ENCODE results near the gene MICAL3.

DNA sequence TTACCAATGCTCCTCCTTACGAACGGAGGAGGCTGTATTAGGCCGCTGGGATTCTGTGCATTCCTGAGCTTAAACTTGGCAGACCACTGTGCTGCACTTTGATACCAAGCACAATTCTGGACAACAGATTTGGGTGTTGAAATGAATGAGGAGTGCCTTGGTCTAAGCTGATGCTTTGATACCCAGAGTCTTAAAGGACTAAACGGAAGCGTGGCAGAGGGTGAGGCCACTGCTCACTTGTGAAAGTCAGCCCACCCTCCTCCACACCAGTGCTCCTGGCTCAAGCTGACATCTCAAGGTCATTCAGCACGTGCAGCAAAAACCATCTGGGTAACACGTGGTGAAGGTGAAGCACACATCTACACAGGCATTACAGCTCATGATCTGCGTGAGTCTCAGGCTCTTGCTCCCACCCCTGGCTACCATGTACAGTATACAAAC lies 85.9 kb downstream of the MICAL3 start:
- TF ChIP-seq EZH2 (IDR thresholded peaks at IDR 0.05; ENCODE audit: low read length, unreplicated experiment) (no peak), EZH2phosphoT487 (IDR thresholded peaks at IDR 0.05; ENCODE audit: borderline replicate concordance, low read length) (no peak)
- TF ChIP-seq, protein P1, sequence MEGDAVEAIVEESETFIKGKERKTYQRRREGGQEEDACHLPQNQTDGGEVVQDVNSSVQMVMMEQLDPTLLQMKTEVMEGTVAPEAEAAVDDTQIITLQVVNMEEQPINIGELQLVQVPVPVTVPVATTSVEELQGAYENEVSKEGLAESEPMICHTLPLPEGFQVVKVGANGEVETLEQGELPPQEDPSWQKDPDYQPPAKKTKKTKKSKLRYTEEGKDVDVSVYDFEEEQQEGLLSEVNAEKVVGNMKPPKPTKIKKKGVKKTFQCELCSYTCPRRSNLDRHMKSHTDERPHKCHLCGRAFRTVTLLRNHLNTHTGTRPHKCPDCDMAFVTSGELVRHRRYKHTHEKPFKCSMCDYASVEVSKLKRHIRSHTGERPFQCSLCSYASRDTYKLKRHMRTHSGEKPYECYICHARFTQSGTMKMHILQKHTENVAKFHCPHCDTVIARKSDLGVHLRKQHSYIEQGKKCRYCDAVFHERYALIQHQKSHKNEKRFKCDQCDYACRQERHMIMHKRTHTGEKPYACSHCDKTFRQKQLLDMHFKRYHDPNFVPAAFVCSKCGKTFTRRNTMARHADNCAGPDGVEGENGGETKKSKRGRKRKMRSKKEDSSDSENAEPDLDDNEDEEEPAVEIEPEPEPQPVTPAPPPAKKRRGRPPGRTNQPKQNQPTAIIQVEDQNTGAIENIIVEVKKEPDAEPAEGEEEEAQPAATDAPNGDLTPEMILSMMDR (conservative IDR thresholded peaks at IDR 0.05; ENCODE audit: low read depth, low read length): no peak
